Colonic mucosa (tissue), 4 donors: ENCODE measurements around the gene TMEM170A. TPM values are rescaled to one million over a fixed set of nuclear protein-coding genes. Genes with fewer than 3 reads are reported as not detected.

Source experiments
- DNase-seq: peaks from one replicate; pipeline ENCODE4 v3.0.0-alpha.2; 2020
- H3K27ac ChIP-seq: fragments of 200-600 bp; one replicate; pipeline ENCODE4 v1.8.0; 2021
- H3K27me3 ChIP-seq: fragments of 200-600 bp; one replicate; pipeline ENCODE4 v1.8.0; 2021
- H3K36me3 ChIP-seq: fragments of 200-600 bp; one replicate; pipeline ENCODE4 v1.8.0; 2021
- H3K4me1 ChIP-seq: fragments of 200-600 bp; one replicate; pipeline ENCODE4 v1.8.0; 2021; ENCODE audit warnings: mild to moderate bottlenecking
- H3K4me3 ChIP-seq: fragments of 200-600 bp; one replicate; pipeline ENCODE4 v1.8.0; 2021
- H3K9ac ChIP-seq, 2 donors: one replicate each; pipeline ENCODE4 v1.7.0; 2013; ENCODE audit warnings: control low read depth in 2 of 2, low read depth in 2 of 2, low read length in 2 of 2
- H3K9me3 ChIP-seq: fragments of 200-600 bp; one replicate; pipeline ENCODE4 v1.8.0; 2021
- CTCF ChIP-seq: fragments of 200-600 bp; IDR thresholded peaks from one replicate; pipeline ENCODE4 v1.8.0; 2022; ENCODE audit warnings: antibody characterized with exemption, mild to moderate bottlenecking
- intact Hi-C: fragments of 100-400 bp; cut with DNase I; formaldehyde crosslinking; loops from one replicate; pipeline ENCODE4 v1.14.1; 2022
- total RNA-seq, 2 donors: library from RNA; stranded (reverse); fragmentation: NEBNext Ultra II Directional in 1 of 2; extraction: Animal tissue kit (Norgen Biotek cat#: 25700) in 1 of 2; gene quantifications; one replicate each; pipeline ENCODE4 v1.2.1, GENCODE V29; 2021
- donor health status: healthy.
- donor health status: DM: no; HTN: no; CAD: no.
- donor health status: DM: no; HTN: no; CAD: no.

TMEM170A gene
- total RNA-seq, 2 donors from 2014 or later = 39.7 to 50.9 TPM

GRCh38 chr16:75477680-75478473 is 13.4 kb upstream of the TMEM170A start:
- Histone ChIP-seq H3K4me3 (no peak overlapping the region), H3K9me3 (no peaks in the 10 kb centered on the region), H3K27ac (no peak overlapping the region), H3K27me3 (no peaks in the 10 kb centered on the region), H3K9ac (no peak overlapping the region), H3K4me1 (no peaks in the 10 kb centered on the region), H3K36me3 (no peaks in the 10 kb centered on the region)
- DNase-seq = no peak
- TF ChIP-seq CTCF = no peak
- intact Hi-C loops = loop anchor here (10.0 kb wide), 1 partner anchor 147 kb away; the partner anchor contains the start of gene ADAT1

- Histone ChIP-seq H3K27ac (no peak overlapping the region), H3K4me3 (no peak overlapping the region), H3K27me3 (no peaks in the 10 kb centered on the region), H3K9me3 (no peaks in the 10 kb centered on the region), H3K9ac (no peak overlapping the region), H3K4me1 (no peaks in the 10 kb centered on the region), H3K36me3 (no peaks in the 10 kb centered on the region)
- no peak for TF ChIP-seq CTCF
- intact Hi-C loops = loop anchor here (10.0 kb wide), 1 partner anchor 148 kb away; the partner anchor contains the start of gene ADAT1
- no peak for DNase-seq
Observed at GRCh38 chr16:75476817-75477216, 12.3 kb upstream of the TMEM170A start.

GRCh38 chr16:75475420-75475847 is 10.9 kb upstream of the TMEM170A start:
- Histone ChIP-seq H3K27me3 (no peaks in the 10 kb centered on the region), H3K4me3 (no peak overlapping the region), H3K9me3 (no peaks in the 10 kb centered on the region), H3K9ac (no peak overlapping the region), H3K27ac (no peak overlapping the region), H3K4me1 (no peaks in the 10 kb centered on the region), H3K36me3 (no peaks in the 10 kb centered on the region)
- intact Hi-C loops = loop anchor here (10.0 kb wide), 1 partner anchor 149 kb away; the partner anchor contains the start of gene ADAT1
- DNase-seq = no peak
- no peak for TF ChIP-seq CTCF

GRCh38 chr16:75472908-75473877 is 8.7 kb upstream of the TMEM170A start:
- no peak for TF ChIP-seq CTCF
- Histone ChIP-seq H3K27ac (no peak overlapping the region), H3K9ac (no peak overlapping the region), H3K4me1 (no peaks in the 10 kb centered on the region), H3K27me3 (no peaks in the 10 kb centered on the region), H3K4me3 (no peak overlapping the region), H3K36me3 (no peaks in the 10 kb centered on the region), H3K9me3 (no peaks in the 10 kb centered on the region)
- intact Hi-C loops = loop anchor here (5.0 to 10.0 kb wide), 3 partner anchors 44 to 289 kb away; partner anchors contain the start of gene ADAT1
- no peak for DNase-seq
